SU-DHL-6 (cell line): ENCODE measurements around the gene EPS8.

Experiments used
- EZH2phosphoT487 ChIP-seq: fragments of 200-600 bp; sonication (generic), shearing (Covaris generic); conservative IDR thresholded peaks from 2 replicates; pipeline ENCODE4 v1.6.1; 2018; ENCODE audit warnings: mild to moderate bottlenecking, antibody characterized with exemption, low read length, moderate library complexity, mixed read lengths
- TF ChIP-seq, protein P1 (sequence below): fragments of 200-600 bp; sonication (generic); IDR thresholded peaks from one replicate; pipeline ENCODE4 v1.5.1; 2017; ENCODE audit warnings: antibody characterized with exemption, mild to moderate bottlenecking, low read length, moderate library complexity; ENCODE audit not compliant: insufficient read depth, poor library complexity, severe bottlenecking

GRCh38 chr12:15770581-15770980 is 18.6 kb downstream of the EPS8 start:
- TF ChIP-seq EZH2phosphoT487 = no peak
- TF ChIP-seq, protein P1, sequence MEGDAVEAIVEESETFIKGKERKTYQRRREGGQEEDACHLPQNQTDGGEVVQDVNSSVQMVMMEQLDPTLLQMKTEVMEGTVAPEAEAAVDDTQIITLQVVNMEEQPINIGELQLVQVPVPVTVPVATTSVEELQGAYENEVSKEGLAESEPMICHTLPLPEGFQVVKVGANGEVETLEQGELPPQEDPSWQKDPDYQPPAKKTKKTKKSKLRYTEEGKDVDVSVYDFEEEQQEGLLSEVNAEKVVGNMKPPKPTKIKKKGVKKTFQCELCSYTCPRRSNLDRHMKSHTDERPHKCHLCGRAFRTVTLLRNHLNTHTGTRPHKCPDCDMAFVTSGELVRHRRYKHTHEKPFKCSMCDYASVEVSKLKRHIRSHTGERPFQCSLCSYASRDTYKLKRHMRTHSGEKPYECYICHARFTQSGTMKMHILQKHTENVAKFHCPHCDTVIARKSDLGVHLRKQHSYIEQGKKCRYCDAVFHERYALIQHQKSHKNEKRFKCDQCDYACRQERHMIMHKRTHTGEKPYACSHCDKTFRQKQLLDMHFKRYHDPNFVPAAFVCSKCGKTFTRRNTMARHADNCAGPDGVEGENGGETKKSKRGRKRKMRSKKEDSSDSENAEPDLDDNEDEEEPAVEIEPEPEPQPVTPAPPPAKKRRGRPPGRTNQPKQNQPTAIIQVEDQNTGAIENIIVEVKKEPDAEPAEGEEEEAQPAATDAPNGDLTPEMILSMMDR = no peak
